ENCODE measurements around the gene TJP2.

GRCh38 chr9:69249337-69249736 is 75.3 kb downstream of the TJP2 start:
- TF ChIP-seq EZH2 (IDR thresholded peaks at IDR 0.05; ENCODE audit: borderline replicate concordance, low read depth, low read length, severe bottlenecking) (no peak), CTCF (IDR thresholded peaks at IDR 0.05; ENCODE audit: extremely low read depth in 1 of 2, insufficient read depth in 1 of 2, low read depth in 1 of 2, low read length in 2 of 2) (no peak), POLR2A (IDR thresholded peaks at IDR 0.05; ENCODE audit: low read depth, low read length) (no peak)

Data from endothelial cell of umbilical vein (primary cell).